Ramos (cell line): Measurements from ENCODE around the gene NIPAL4.
"Not testable (repeated sequence)": the region's sequence is repeated elsewhere in the genome, so short reads cannot be mapped to it uniquely, and the experiment has no call there.

ENCODE experiments used
- in situ Hi-C: fragments of 300-500 bp; cut with MboI; formaldehyde crosslinking; loops from one replicate; pipeline ENCODE4 v1.14.3; 2022; ENCODE audit warnings: low sequenced_read_pairs; ENCODE audit not compliant: unreplicated experiment

The NIPAL4 gene

DNA sequence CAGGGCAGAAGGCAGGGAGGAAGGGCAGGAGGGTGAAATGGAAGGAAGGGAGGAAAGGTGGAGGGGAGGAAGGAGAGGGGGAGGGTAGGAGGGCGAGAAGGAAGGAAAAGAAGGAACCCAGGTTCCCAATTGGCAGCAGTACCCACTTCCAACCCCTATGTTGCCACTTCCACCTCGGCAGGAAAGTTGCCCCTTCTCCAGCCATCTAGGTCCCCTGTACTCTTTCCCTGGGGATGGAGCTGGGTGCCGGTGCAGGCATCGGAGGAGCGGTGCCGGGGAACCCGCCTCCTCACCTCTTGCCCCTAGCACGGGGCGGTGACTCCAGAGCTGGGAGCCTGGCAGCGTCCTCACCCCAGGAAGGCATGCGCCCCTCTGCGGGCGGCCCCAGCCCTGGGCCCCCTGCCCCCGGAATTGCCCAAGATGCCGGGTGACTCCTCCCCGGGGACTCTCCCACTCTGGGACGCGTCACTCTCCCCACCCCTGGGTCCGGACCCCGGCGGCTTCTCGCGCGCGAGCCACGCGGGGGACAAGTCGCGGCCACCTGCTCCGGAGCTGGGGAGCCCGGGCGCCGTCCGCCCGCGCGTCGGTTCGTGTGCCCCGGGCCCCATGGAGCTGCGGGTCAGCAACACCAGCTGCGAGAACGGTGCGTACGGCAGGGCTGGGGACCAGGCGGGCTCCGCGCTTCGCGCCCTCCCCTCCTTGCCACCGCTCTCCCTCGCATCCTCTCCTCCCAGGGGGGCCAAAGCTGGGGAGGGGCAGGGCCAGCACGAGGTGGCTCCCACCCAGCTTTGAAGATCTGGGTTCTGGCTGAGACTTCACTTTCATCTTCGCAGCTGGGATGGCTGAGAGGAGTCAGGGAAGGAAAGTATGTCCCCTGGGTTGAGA is at the start of gene NIPAL4:
Gene NIPAL4 (plus strand): TSS at position 499 of the 885 bp plus-strand sequence. CDS start 108 bp downstream, at position 607.
- in situ Hi-C loops = no loop called here

DNA sequence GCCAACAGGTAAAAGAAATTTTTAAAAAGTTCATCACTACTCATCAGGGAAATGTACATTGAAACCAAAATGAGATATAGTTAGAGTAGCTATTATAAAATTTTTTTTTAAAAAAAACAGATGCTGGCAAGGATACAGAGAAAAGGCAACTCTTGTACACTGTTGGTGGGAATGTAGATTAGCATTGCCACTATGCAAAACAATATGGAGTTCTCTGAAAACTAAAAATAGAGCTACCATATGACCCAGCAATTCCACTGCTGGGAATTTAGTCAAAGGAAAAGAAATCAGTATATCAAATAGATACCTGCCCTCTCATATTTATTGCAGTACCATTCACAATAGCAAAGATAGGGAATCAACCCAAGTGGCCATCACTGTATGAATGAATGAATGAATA is 44.2 kb upstream of the NIPAL4 start:
- in situ Hi-C loops = no loop called here

DNA sequence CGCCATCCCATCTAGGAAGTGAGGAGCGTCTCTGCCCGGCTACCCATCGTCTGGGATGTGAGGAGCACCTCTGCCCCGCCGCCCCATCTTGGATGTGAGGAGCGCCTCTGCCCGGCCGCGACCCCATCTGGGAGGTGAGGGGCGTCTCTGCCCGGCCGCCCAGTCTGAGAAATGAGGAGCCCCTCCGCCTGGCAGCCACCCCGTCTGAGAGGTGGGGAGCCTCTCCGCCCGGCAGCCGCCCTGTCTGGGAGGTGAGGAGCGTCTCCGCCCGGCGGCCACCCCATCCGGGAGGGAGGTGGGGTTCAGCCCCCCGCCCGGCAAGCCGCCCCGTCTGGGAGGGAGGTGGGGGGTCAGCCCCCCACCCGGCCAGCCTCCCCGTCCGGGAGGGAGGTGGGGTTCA is 40.5 kb upstream of the NIPAL4 start:
- in situ Hi-C loops = not testable (repeated sequence)

DNA sequence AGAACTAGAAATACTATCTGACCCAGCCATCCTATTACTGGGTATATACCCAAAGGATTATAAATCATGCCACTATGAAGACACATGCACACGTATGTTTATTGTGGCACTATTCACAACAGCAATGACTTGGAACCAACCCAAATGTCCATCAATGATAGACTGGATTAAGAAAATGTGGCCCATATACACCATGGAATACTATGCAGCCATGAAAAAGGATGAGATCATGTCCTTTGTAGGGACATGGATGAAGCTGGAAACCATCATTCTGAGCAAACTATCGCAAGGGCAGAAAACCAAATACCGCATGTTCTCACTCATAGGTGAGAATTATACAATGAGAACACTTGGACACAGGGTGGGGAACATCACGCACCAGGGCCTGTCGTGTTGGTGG is 30.1 kb upstream of the NIPAL4 start:
- in situ Hi-C loops = loop anchor here (10.0 kb wide), 1 partner anchor 285 kb away; no protein-coding TSS in a partner anchor

DNA sequence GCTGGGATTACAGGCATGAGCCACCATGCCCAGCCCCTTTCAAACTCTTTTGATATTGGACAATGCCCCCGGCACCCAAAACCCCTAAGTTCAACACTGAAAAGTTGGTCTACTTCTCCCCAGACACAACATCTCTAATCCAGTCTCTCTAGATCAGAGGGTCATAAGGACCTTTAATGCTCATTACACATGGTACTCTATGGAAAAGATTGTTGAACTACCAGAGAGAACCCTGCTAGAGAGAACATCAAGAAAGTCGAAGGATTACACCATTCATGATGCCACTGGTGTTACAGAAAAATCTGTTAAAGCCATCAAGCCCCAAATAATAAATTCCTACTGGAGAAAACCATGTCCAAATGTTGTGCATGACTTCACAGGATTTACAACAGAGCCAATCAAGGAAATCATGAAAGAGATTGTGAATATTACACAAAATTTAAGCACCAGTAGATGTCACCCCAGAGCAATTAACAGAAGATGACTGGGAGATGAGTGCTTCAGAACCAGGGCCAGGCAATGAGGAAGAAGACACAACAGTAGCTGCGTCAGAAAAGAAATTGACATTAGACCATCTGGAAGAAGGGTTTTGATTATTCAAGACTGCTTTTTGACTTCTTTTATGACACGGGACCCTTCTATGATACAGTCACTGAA is 28.3 kb upstream of the NIPAL4 start:
- in situ Hi-C loops = loop anchor here (10.0 kb wide), 1 partner anchor 283 kb away; no protein-coding TSS in a partner anchor

DNA sequence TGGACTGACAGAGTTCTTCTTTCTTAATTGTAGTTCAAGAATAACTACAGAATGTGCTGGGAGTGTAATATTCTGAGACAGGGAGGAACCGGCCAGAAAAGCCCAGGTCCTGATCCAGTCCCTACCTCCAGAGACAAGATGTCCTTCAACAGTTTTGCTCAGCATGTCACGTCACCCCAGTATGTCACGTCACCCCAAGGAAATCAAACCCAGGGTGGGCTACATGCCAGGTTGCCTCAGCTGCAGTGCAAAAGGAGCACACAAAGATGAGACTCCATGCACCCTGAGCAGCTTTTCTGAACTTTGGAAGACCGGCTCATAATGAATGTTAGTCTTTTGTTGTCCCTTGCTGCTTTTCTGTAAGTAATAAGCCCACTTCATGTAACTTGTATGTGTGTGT is 25.9 kb upstream of the NIPAL4 start:
- in situ Hi-C loops = loop anchor here (10.0 kb wide), 1 partner anchor 281 kb away; no protein-coding TSS in a partner anchor

DNA sequence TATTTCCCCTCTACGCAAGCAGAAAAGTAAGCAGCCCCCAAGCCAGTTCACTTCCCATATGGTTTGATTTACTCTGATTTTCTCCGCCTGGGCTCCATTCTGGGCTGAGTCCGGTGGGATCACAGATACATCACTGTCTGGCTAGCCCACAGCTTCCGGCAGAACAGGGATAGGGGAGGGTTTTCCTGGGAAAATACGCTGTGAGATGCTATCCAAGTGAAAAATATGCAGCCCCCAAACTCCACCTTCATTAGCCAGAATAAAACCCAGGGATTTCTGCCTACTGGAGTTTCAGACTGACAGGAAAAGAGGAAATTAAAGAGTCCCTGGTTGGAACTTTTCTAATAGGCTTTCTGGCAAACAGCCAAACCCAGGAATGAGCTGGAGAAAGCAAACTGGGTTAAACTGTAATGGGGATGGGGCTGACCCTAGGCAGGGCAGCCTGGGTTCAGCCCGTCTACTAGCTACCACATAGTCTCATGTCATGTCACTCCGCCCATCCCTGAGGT is 16.9 kb upstream of the NIPAL4 start:
- in situ Hi-C loops = no loop called here

DNA sequence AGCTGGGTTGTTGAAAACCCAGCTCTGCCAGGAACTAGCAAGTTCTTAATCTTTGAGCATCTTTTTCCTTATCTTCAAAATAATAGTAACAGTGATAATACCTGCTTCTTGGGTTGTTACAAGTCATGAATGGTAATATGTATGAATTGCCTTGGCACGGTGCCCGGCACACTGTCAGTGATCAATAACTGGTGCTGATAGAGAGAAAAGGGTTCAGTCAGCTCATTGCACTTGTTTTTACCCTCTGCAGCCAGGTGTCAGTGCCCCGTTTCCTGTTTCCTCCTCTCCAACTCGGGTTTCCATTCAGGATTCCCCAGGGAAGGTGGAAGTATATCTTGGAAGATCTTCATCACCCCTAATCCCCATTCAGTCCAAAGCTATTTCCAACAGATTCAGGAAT is 15.8 kb upstream of the NIPAL4 start:
- in situ Hi-C loops = no loop called here

DNA sequence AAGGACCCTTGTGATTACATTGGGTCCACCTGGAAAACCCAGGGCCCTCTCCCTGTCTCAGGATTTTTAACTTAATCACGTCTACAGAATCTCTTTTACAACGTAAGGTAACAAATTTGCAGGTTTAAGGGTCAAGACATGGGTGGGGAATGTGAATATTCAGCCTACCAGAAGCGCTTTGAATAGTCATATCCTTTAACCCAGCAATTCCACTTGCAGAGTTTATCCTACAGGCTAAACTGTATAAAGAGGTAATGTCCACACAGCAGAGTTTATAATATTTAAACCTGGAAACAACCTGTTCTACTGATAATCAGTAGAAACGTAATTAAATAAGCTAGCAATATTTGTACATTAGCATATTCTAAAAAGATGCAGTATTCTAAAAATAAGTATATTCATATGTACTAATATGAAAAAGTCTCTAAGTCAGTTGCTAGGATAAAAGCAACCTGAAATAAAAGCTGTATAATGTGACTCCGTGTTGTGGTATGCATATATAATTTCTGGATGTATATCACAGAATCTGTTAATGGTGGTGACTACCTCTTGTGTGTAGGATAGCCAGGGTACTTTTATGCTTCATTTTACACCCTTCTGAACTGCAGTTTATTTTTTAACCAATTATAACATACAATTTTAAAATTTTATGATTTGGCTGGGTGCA is 14.1 kb upstream of the NIPAL4 start:
- in situ Hi-C loops = no loop called here

DNA sequence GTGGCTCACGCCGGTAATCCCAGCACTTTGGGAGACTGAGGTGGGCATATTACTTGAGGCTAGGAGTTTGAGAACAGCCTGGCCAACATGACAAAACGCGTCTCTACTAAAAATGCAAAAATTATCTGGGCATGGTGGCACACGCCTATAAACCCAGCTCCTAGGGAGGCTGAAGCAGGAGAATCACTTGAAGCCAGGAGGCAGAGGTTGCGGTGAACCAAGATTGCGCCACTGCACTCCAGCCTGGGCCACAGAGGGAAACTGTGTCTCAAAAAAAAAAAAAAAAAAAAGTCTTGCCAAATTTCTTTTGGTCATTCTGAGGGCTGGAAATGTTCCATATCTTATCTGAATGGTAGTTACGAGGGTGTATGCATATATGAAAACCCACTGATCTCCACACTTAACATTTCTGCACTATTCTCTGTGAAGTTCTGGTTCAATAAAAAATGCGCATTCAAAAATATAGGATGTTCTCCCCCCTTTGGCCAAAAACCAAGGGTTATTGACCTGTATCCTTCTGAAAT is 13.5 kb upstream of the NIPAL4 start:
- in situ Hi-C loops = no loop called here

DNA sequence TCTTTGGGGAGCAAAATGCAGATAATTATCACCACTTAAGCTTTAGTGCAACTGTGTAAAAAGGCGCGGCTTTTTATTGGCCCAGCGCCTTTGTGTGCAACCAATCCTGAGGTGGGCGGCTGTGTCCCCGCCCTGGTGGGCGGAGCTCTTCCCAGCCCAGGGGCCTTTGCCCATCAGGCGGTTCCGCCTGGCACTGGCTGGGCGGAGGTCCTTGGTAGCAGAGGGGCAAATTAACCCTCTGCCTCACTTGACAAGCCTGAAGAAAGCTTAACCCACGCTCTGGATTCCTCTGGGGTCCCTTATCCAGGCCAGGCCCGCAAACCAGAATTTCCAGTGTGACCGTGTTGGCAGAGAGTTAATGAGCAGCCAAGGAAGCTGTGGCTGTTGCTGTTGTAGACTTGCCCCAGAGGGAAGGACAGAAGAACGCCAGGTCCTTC is 12.8 kb upstream of the NIPAL4 start:
- in situ Hi-C loops = no loop called here

DNA sequence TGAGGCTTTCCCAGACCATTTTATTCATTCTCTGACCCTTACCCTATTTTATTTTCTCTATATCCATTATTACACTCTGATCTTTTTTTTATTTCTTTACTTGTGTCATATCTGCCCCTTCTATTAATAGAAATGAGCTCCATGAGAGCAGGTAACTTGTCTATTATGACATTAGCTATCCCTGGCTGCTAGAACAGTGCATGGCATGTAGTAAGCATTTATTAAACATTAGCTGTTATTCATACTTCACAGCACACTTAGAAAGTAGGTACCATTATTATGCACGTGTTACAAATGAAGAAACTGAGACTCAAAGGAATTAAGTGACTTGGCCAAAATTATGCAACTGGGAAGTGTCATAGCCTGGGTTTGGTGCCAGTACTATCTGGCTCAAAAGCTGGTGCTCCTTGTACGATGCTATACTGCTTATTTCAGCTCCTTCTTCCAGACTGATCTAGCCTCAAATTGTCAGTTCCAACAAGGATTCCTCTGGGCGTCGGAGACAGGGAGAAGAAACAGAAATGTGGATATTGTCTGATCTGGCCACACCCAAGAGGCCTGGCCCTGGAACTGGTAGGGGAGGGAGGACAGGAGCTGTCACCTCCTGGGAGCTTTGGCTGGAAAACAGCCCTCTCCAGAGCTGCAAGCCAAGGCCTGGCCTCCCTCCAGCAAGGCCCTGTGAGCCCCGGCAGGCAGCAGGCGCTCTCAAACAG is 10.8 kb upstream of the NIPAL4 start:
- in situ Hi-C loops = no loop called here

DNA sequence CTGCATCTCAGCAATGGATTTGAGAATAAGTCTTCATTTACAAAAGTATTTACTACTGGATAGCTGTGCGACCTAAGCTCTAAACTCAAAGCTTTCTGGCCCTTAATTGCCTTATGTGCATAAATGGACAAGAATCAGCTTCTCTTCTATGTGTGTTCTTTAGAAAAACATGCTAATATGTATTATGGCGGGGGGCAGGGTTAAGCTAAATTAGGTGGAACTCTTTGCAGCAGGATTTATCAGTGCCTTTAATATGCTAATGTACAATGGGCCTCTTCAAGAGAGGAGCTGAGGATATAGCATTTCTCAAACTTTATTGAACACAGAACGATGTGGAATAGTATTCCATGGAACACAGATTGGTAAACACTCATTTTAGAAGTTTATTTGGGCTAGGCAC is 10.0 kb upstream of the NIPAL4 start:
- in situ Hi-C loops = no loop called here

DNA sequence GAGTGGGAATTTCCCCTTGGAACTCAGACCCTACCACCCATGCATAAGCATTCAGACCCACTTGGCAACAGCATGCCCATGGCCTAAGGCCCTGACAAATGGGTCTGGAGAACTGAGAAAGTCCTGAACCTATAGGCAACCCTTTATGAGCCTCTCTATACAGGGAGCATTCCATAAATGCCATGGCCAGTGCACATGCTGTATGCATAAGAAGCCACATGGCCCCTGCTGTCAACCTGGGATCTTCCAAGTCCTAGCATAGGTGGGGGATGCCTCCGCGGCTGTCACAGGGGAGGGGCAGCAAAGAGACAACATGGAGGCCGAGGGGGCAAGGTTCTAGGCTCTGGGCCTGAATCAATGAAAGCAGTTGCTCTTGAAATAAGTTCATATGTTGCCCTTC is 8.2 kb upstream of the NIPAL4 start:
- in situ Hi-C loops = no loop called here

DNA sequence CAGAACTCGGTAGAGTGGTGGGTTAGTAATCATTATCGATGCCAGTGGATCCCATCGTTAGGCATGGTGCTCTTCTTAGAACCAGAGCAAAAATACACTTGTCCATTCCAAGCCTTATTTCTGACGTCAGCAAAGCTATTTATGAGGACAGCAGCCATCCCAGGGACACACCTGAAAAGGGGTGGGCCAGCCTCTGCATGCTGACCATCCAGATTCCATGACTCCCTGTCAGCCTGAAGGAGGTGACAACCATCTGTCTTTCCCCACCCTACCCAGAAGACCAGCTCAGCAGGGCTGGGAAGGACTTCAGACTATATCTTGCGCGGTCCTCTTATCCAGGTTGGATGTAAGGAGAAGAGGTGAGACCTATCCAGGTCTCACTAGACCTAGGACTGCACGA is 5.7 kb upstream of the NIPAL4 start:
- in situ Hi-C loops = no loop called here

DNA sequence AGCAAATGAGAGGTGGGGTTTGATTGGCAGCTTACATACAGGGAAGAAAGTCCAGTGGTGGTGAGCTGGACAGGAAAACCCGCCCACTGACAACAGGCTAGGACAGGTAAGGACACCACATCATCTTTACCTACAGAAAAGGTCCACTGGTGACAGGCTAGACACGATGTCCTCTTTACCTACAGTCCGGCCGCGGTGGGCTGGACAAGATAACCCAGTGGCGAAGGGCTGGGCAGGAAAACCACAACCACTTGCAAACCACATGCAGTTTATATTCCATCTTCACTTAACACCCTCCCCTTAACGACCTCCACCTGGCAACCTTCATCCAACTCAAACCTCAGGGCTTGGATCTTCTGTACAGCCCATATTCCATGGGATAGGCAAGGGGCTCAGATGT is 5.0 kb upstream of the NIPAL4 start:
- in situ Hi-C loops = no loop called here

DNA sequence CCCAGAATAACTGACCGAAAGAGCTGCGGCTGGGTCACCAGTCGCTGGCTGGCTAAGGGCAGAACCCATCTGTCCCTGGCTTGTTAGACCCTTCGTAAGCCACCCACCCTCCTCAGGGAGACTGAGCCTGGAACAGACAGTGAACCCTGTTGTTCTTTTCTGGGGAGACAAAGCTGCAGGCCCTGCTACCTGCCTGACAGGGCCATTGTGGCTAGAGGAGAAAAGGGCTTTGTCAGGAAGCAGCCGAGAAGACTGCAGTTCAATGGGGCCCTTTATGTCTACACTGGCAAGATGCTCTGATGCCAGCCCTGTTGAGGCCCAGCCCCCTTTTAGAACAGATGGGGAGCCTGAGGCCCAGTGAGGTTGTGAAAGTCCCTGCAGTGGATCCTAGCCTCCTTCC is 3.7 kb upstream of the NIPAL4 start:
- in situ Hi-C loops = no loop called here

DNA sequence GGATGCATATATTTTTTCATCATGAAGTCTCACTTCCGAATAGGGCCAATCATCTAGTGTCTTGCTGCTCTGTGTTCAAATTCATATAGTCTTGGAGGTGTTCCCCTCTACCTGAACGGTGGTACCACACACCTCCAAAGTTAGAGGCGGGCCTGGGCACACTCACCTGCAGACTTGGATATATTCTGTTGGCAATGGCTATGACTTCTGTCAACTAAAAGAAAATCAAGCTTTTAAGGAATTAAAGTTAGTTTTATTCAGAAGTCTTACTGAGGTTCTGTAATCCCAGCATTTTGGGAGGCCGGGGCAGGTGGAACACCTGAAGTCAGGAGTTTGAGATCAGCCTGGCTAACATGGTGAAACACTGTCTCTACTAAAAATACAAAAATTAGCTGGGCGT is 2.6 kb upstream of the NIPAL4 start:
- in situ Hi-C loops = no loop called here

DNA sequence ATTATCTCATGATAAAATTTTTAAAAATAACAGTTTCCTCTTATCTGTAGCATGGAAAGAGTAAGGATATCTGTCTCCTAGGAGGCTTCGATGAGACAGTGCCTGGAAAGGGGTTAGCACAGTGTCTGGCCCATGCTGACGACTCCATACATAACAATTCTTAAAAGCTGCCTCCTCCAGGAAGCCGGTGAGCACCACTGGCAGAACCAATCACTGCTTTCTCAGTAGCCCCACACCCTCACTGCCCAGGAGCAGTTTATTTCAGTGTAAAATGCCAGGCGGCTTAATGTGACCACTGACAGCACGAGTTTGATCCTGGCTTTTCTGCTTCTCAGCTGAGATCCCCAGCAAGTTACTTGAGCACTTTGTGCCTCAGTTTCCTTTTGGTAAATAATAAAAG is 1.2 kb upstream of the NIPAL4 start:
- in situ Hi-C loops = no loop called here
